ENCODE measurements around the gene DAPK1. TPM values are rescaled to one million over a fixed set of nuclear protein-coding genes. Genes with fewer than 3 reads are reported as not detected.

DAPK1 gene
- total and polyA plus RNA-seq, 8 donors, result 9.0 to 88.7 (median 50.7) TPM

DNA sequence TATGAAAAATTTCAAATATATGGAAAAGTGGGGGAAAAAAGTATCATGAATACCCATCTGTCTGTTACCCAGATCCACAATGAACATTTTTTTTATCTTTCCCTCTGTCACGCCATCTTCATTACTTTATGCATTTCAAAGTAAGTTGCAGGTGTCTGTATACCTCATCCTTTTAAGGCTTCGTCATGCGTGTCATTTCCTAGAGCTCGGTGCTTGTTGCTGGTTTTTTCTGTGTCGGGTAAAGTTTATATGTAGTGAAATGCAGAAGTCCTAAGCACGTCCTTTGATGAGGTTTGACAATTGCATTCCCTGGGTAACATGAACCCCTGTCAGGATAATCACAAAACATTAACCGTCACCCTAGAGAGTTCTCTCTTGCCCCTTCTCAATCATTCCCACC is 52.1 kb downstream of the DAPK1 start:
- DNase-seq, result no peak
- intact Hi-C loops (cut with DNase I; ENCODE audit: low total_unique reads), result no loop called here
- Histone ChIP-seq H3K36me3 (no peaks in the 10 kb centered on the region), H3K9me3 (no peaks in the 10 kb centered on the region), H3K27ac (peak overlapping the region in 2 of 5 donors; percentile 33 to 75), H3K27me3 (no peaks in the 10 kb centered on the region), H3K4me3 (no peak overlapping the region), H3K4me1 (peaks cover 37 to 73% (median 53%) of the 10 kb centered on the region in 4 donors)
- TF ChIP-seq EP300 (IDR thresholded peaks at IDR 0.05) (no peak), POLR2A (IDR thresholded peaks at IDR 0.05) (no peak), POLR2AphosphoS5 (IDR thresholded peaks at IDR 0.05) (no peak)
- TF ChIP-seq, protein P1, sequence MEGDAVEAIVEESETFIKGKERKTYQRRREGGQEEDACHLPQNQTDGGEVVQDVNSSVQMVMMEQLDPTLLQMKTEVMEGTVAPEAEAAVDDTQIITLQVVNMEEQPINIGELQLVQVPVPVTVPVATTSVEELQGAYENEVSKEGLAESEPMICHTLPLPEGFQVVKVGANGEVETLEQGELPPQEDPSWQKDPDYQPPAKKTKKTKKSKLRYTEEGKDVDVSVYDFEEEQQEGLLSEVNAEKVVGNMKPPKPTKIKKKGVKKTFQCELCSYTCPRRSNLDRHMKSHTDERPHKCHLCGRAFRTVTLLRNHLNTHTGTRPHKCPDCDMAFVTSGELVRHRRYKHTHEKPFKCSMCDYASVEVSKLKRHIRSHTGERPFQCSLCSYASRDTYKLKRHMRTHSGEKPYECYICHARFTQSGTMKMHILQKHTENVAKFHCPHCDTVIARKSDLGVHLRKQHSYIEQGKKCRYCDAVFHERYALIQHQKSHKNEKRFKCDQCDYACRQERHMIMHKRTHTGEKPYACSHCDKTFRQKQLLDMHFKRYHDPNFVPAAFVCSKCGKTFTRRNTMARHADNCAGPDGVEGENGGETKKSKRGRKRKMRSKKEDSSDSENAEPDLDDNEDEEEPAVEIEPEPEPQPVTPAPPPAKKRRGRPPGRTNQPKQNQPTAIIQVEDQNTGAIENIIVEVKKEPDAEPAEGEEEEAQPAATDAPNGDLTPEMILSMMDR (IDR thresholded peaks at IDR 0.05), result no peak
- 75 to 92% (median 86%) methylated on average over 7 of the region's 7 CpGs for WGBS, 5 donors

DNA sequence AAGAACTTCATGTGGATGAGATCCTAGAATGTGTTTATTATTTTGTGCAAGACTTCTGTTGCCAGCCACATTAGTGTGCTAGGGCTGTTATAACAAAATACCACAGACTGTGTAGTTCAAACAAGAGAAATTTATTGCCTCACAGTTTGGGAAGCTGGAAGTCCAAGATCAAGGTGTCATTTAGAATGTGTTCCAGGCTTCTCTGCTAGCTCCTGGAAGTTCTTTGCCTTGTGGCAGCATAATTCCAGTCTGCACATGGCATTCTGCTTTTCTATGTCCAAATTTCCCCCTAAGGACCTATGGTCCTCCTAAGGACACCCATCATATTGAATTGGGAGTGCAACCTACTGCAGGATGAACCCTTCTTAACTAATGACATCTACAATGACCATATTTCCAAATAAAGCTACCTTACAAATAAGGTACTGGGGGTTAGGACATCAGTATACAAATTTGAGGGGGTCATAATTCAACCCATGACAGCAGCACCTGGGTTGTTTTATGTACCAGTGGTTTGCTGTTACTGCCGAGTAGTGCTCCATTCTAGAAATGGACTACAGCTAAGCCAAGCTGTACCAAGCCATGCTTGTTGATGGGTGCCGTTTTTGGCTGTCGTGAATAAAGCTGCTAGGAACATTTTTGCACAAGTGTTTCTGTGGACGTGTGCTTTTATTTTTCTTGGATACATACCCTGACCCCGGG is 52.7 kb downstream of the DAPK1 start:
- DNase-seq, result no peak
- Histone ChIP-seq H3K27ac (peak overlapping the region in 2 of 5 donors; percentile 33 to 75), H3K4me1 (peaks cover 37 to 79% (median 57%) of the 10 kb centered on the region in 4 donors), H3K36me3 (no peaks in the 10 kb centered on the region), H3K9me3 (no peaks in the 10 kb centered on the region), H3K27me3 (no peaks in the 10 kb centered on the region), H3K4me3 (no peak overlapping the region)
- intact Hi-C loops (cut with DNase I; ENCODE audit: low total_unique reads), result no loop called here
- TF ChIP-seq EP300 (IDR thresholded peaks at IDR 0.05) (no peak), POLR2A (IDR thresholded peaks at IDR 0.05) (no peak), POLR2AphosphoS5 (IDR thresholded peaks at IDR 0.05) (no peak)
- TF ChIP-seq, protein P1 (IDR thresholded peaks at IDR 0.05), result no peak
- 66 to 94% (median 86%) methylated on average over 5 of the region's 5 CpGs for WGBS, 5 donors

DNA sequence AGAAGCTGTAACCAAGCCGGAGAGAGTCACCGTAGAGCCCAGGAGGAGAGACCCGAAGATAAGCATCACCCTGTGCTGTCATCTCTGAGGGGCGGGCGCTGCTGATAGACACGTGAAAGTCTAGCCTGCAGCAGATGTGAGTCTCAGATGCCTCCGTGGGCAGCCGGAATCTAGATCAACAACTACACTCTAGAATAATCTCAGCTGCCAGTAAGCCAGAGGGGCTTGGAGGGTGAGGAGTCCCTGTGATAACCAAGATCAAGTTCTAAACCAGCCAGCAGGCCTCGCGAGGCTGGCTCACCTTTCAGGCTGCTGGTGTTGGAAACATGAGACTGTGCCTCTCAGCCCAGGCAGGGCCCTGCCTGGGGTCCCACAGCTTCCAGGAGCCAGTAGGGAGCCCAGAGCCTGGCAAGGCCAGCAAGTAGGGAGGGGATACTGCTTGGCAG is 54.1 kb downstream of the DAPK1 start:
- peak overlapping the region in 3 of 5 donors; percentile 4 to 75 (median 50) for H3K27ac ChIP-seq
- no peak for TF ChIP-seq EP300 (IDR thresholded peaks at IDR 0.05)
- TF ChIP-seq POLR2A (IDR thresholded peaks at IDR 0.05), result no peak

DNA sequence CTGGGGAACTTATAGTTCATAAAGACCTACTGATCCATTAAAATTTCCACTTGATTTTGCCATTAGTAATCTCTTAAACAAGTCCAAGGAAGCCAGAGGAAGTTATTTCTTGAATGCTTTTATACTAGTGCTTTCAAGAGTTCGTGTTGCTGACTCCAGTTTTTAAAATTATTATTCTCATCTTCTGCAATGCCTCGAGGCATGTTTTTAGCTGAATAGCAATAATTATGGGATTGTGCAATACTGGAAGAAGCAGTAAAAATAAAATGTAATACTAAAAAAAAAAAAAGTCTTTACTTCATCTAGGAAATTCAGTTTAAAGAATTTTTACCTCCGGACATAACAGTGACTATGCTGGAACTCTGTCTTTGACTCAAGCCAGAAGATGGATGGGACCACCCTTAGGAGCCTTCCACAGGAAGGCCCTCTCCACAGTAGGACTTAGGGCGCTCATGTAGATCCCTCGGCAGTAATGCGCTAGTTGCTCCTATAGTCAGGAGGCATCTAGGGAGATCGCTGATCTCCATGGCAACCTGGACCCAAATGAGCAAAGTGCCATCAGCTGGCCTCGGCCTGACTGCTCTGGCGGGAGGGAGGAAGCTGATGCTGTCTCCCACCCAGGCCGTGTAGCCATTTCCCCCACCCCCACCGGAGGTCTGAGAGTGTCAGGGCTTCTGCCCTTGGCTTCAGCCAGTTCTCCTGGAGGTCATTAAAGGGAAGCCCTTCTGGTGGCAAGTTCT is 56.7 kb downstream of the DAPK1 start:
- Histone ChIP-seq H3K9me3 (no peaks in the 10 kb centered on the region), H3K27ac (peak overlapping the region in 4 of 5 donors; percentile 31 to 74 (median 48)), H3K27me3 (no peaks in the 10 kb centered on the region), H3K4me3 (no peak overlapping the region), H3K36me3 (no peaks in the 10 kb centered on the region), H3K4me1 (peaks cover 35 to 93% (median 60%) of the 10 kb centered on the region in 4 donors)
- no peak for DNase-seq
- WGBS, 5 donors, result 65 to 87% (median 79%) methylated on average over 11 of the region's 11 CpGs
- no peak for TF ChIP-seq POLR2AphosphoS5 (IDR thresholded peaks at IDR 0.05)
- no peak for TF ChIP-seq EP300 (IDR thresholded peaks at IDR 0.05)
- intact Hi-C loops (cut with DNase I; ENCODE audit: low total_unique reads), result no loop called here

More for the DNA sequence above, 54.1 kb downstream of the DAPK1 start:
- H3K36me3 ChIP-seq, result no peaks in the 10 kb centered on the region
- intact Hi-C loops (cut with DNase I; ENCODE audit: low total_unique reads), result no loop called here
- no peak for DNase-seq
- peaks cover 32 to 81% (median 54%) of the 10 kb centered on the region in 4 donors for H3K4me1 ChIP-seq
- H3K27me3 ChIP-seq, result no peaks in the 10 kb centered on the region
- H3K4me3 ChIP-seq, result no peak overlapping the region
- no peaks in the 10 kb centered on the region for H3K9me3 ChIP-seq
- WGBS, 5 donors, result 76 to 93% (median 78%) methylated on average over 8 to 10 of the region's 10 CpGs

DNA sequence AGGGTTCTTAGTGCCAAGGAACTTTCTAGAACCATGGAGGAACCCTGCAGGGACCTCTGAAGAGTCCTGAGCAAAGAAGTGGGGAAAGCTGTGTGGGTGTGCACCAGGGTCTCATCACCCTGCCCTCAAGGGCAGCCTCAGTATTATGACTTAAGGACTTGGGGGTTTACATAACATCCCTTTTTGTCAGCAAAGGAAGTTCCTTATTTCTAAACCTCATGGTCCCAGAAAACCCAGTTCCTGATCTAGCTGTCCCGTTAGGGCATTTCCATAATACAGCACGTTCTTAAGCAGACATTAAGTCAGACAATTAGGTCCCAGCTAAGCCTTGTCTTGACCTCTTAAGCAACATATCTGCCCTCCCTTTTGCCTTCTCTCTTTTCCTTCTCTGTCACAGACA is 57.3 kb downstream of the DAPK1 start:
- intact Hi-C loops (cut with DNase I; ENCODE audit: low total_unique reads), result no loop called here
- Histone ChIP-seq H3K27me3 (no peaks in the 10 kb centered on the region), H3K4me1 (peaks cover 35 to 93% (median 63%) of the 10 kb centered on the region in 4 donors), H3K9me3 (no peaks in the 10 kb centered on the region), H3K36me3 (no peaks in the 10 kb centered on the region), H3K4me3 (no peak overlapping the region), H3K27ac (peak overlapping the region in 4 of 5 donors; percentile 31 to 74 (median 48))
- no peak for TF ChIP-seq POLR2A (IDR thresholded peaks at IDR 0.05)
- no peak for TF ChIP-seq EP300 (IDR thresholded peaks at IDR 0.05)
- no peak for DNase-seq
- 73 to 88% (median 75%) methylated on average over 2 of the region's 2 CpGs for WGBS, 5 donors

Data from stomach (tissue), 9 donors.